SK-N-SH (cell line): ENCODE results near the gene PAX2. TPM values are rescaled to one million over a fixed set of nuclear protein-coding genes. Genes with fewer than 3 reads are reported as not detected.

Experiments
- CTCF ChIA-PET: fragments of 300-600, 350-600 bp; formaldehyde crosslinking; extraction: SDS; loops from one replicate; lab custom pipeline; 2021; lab: Yijun Ruan, JAX
- POLR2A ChIA-PET: fragments of 350-600 bp; sonication (Branson Sonifier 250); formaldehyde crosslinking; extraction: SDS; loops from one replicate; lab custom pipeline; 2020; ENCODE audit warnings: antibody characterized with exemption, inconsistent platforms; lab: Yijun Ruan, JAX
- DNase-seq: peaks from one replicate; pipeline ENCODE4 v3.0.0; 2012
- H2AFZ ChIP-seq: fragments of 200-600 bp; sonication (generic); 2 replicates; pipeline ENCODE4 v1.8.1; 2016; ENCODE audit warnings: antibody characterized with exemption, mild to moderate bottlenecking, low read depth
- H3F3A ChIP-seq: fragments of 200-600 bp; sonication (generic); replicated peaks from 2 replicates; pipeline ENCODE3; 2016; ENCODE audit warnings: antibody characterized with exemption, mild to moderate bottlenecking; ENCODE audit not compliant: insufficient read depth
- H3K27ac ChIP-seq, 2 experiments: fragments of 200-500 bp in 1 of 2; fragments of 200-600 bp in 1 of 2; sonication (Bioruptor generic) in 1 of 2; sonication (generic), shearing (Covaris generic) in 1 of 2; 2 replicates each; pipeline versions ENCODE4 v1.5.1 to v1.6.1; 2014 to 2016; ENCODE audit warnings: low read depth in 2 of 2, inconsistent platforms in 1 of 2, low read length in 1 of 2, mild to moderate bottlenecking in 1 of 2, mixed read lengths in 1 of 2
- H3K27me3 ChIP-seq: fragments of 200-600 bp; sonication (generic), shearing (Covaris generic); 2 replicates; pipeline ENCODE4 v1.6.1; 2016; ENCODE audit warnings: mixed run types; ENCODE audit not compliant: insufficient read depth
- H3K36me3 ChIP-seq, 2 experiments: fragments of 200-500 bp in 1 of 2; fragments of 200-600 bp in 1 of 2; sonication (Bioruptor generic) in 1 of 2; sonication (generic) in 1 of 2; replicated peaks in 1 of 2; 2 replicates each; pipeline versions ENCODE3 to v1.5.1; 2014 to 2016; ENCODE audit warnings: low read length in 1 of 2, mild to moderate bottlenecking in 1 of 2; ENCODE audit not compliant: insufficient read depth in 2 of 2, control insufficient read depth in 1 of 2
- H3K4me1 ChIP-seq, 2 experiments: fragments of 200-500 bp in 1 of 2; fragments of 200-600 bp in 1 of 2; sonication (Bioruptor generic) in 1 of 2; sonication (generic), shearing (Covaris generic) in 1 of 2; 2 replicates each; pipeline versions ENCODE4 v1.5.1 to v1.6.1; 2014 to 2016; ENCODE audit warnings: low read depth in 1 of 2, low read length in 1 of 2, mixed run types in 1 of 2; ENCODE audit not compliant: insufficient read depth in 2 of 2, control insufficient read depth in 1 of 2
- H3K4me2 ChIP-seq: fragments of 200-600 bp; sonication (generic), shearing (Covaris generic); 2 replicates; pipeline ENCODE4 v1.6.1; 2017; ENCODE audit warnings: mixed run types
- H3K4me3 ChIP-seq, 2 experiments: fragments of 200-500 bp in 1 of 2; fragments of 200-600 bp in 1 of 2; sonication (Bioruptor generic) in 1 of 2; sonication (generic), shearing (Covaris generic) in 1 of 2; 2 replicates each; pipeline versions ENCODE4 v1.5.1 to v1.8.1; 2014 to 2016; ENCODE audit warnings: low read depth in 2 of 2, inconsistent platforms in 1 of 2, low read length in 1 of 2, mild to moderate bottlenecking in 1 of 2, mixed read lengths in 1 of 2, moderate library complexity in 1 of 2
- H3K79me2 ChIP-seq: fragments of 200-600 bp; sonication (generic); 2 replicates; pipeline ENCODE4 v1.8.1; 2017; ENCODE audit warnings: mild to moderate bottlenecking; ENCODE audit not compliant: insufficient read depth
- H3K9ac ChIP-seq: fragments of 200-600 bp; sonication (generic); 2 replicates; pipeline ENCODE4 v1.6.1; 2017; ENCODE audit warnings: mixed run types
- H3K9me2 ChIP-seq: fragments of 200-600 bp; sonication (generic); 2 replicates; pipeline ENCODE4 v1.6.1; 2017; ENCODE audit warnings: mixed run types
- H3K9me3 ChIP-seq: fragments of 200-600 bp; sonication (generic); 2 replicates; pipeline ENCODE4 v1.6.1; 2017; ENCODE audit warnings: mixed run types, mild to moderate bottlenecking, moderate library complexity
- H4K20me1 ChIP-seq: fragments of 200-600 bp; sonication (generic); 2 replicates; pipeline ENCODE4 v1.6.1; 2017; ENCODE audit warnings: mild to moderate bottlenecking, mixed run types; ENCODE audit not compliant: insufficient read depth
- CHD2 ChIP-seq: fragments of 150-350 bp; IDR thresholded peaks from 2 replicates; pipeline ENCODE4 v1.6.1; 2018; ENCODE audit warnings: low read length; ENCODE audit not compliant: partially characterized antibody
- EP300 ChIP-seq, 2 experiments: IDR thresholded peaks; 2 replicates each; pipeline versions ENCODE4 v1.4.0 to v1.6.1; 2012; ENCODE audit warnings: borderline replicate concordance in 1 of 2, low read depth in 1 of 2, low read length in 1 of 2
- EZH2phosphoT487 ChIP-seq: fragments of 200-600 bp; sonication (generic); IDR thresholded peaks from 2 replicates; pipeline ENCODE4 v1.6.1; 2017; ENCODE audit warnings: low read depth, mixed run types, mild to moderate bottlenecking, antibody characterized with exemption, moderate library complexity, borderline replicate concordance
- FOSL2 ChIP-seq: IDR thresholded peaks from 2 replicates; pipeline ENCODE4 v1.4.0; 2012; ENCODE audit warnings: low read depth, mild to moderate bottlenecking, moderate library complexity, borderline replicate concordance
- FOXJ3 ChIP-seq: sonication (generic); formaldehyde crosslinking; IDR thresholded peaks from 2 replicates; pipeline ENCODE4 v1.5.1; 2020; ENCODE audit warnings: mild to moderate bottlenecking, missing genetic modification reagents
- GATA2 ChIP-seq: sonication (generic); formaldehyde crosslinking; IDR thresholded peaks from 2 replicates; pipeline ENCODE4 v1.5.0; 2020; ENCODE audit warnings: mild to moderate bottlenecking, missing genetic modification reagents
- MEF2A ChIP-seq: IDR thresholded peaks from 2 replicates; pipeline ENCODE4 v1.4.0; 2012; ENCODE audit warnings: low read depth, borderline replicate concordance
- MXI1 ChIP-seq: IDR thresholded peaks from 2 replicates; pipeline ENCODE4 v1.6.1; 2012; ENCODE audit warnings: mild to moderate bottlenecking, low read depth, low read length, improper control_type of control experiment
- NRF1 ChIP-seq: IDR thresholded peaks from 2 replicates; pipeline ENCODE4 v1.6.1; 2012; ENCODE audit warnings: low read depth, mild to moderate bottlenecking, low read length
- RCOR1 ChIP-seq: fragments of 150-350 bp; IDR thresholded peaks from 2 replicates; pipeline ENCODE4 v1.6.1; 2017; ENCODE audit warnings: antibody characterized with exemption, low read length
- SMC3 ChIP-seq: IDR thresholded peaks from 2 replicates; pipeline ENCODE4 v1.6.1; 2012; ENCODE audit warnings: low read depth, low read length, improper control_type of control experiment
- TCF12 ChIP-seq: IDR thresholded peaks from 2 replicates; pipeline ENCODE4 v1.4.0; 2012
- WGBS: methylation state at CpG from one replicate; pipeline ENCODE4 v1.1.6; 2017; ENCODE audit warnings: low lambda C conversion rate; 5-methylcytosine and 5-hydroxymethylcytosine counted together
- polyA plus RNA-seq, 3 experiments: library from polyadenylated mRNA; depleted of rRNA; stranded (reverse); fragments of >200 nt; gene quantifications; 2 replicates each; pipeline ENCODE4 v1.2.3, GENCODE V29; 2012
- TF ChIP-seq, protein P1 (sequence below): IDR thresholded peaks from 2 replicates; pipeline ENCODE4 v1.4.0; 2012; ENCODE audit warnings: low read depth
- TF ChIP-seq, protein P2 (sequence below): IDR thresholded peaks from 2 replicates; pipeline ENCODE4 v1.4.0; 2012; ENCODE audit warnings: low read depth, borderline replicate concordance

Gene PAX2
- polyA plus RNA-seq, 1 of the 3 experiments (the other 2 are of a cell fraction) = not detected

DNA sequence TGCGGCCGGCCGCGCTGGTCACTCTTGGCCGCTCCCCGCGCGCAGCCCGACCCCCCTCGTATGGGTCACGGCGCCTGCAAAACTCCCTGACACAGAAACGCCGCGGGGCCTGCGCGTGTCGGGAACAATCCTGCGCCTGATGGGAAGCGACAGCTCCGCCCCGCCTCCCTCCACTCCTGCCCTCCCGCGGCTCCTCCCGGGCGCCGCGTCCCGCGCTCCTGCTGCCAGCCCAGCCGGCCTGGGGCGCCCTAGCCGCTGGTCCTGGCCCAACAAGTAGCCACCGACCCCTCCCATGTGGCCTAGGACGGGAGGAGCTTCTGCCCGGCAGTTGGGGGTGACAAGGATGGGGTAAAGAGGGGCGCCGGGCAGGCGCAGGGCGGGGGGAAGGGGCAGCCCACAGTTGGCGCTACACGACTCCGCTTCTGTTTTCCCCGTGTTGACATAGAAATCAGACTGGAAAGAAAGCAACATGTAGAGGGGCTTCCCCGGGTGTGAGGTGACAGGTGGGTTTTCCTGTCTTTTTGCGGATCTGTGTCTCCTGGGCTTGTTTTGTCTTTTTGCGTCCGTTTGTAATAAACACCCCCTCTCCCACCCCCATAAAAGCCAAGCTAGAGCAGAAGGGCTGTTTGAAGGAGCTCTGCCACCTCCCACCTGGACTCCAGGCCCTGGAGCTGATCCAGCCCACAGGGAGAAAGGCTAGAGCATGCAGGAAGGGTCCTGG is 35.1 kb upstream of the PAX2 start (continued):
- TF ChIP-seq, protein P1, sequence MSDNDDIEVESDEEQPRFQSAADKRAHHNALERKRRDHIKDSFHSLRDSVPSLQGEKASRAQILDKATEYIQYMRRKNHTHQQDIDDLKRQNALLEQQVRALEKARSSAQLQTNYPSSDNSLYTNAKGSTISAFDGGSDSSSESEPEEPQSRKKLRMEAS = no peak
- TF ChIP-seq MEF2A (no peak), EZH2phosphoT487 (no peak), TCF12 (no peak), SMC3 (no peak), MXI1 (0 out of 2 replicates have a peak, but pooled peaks have one; percentile 13)

DNA sequence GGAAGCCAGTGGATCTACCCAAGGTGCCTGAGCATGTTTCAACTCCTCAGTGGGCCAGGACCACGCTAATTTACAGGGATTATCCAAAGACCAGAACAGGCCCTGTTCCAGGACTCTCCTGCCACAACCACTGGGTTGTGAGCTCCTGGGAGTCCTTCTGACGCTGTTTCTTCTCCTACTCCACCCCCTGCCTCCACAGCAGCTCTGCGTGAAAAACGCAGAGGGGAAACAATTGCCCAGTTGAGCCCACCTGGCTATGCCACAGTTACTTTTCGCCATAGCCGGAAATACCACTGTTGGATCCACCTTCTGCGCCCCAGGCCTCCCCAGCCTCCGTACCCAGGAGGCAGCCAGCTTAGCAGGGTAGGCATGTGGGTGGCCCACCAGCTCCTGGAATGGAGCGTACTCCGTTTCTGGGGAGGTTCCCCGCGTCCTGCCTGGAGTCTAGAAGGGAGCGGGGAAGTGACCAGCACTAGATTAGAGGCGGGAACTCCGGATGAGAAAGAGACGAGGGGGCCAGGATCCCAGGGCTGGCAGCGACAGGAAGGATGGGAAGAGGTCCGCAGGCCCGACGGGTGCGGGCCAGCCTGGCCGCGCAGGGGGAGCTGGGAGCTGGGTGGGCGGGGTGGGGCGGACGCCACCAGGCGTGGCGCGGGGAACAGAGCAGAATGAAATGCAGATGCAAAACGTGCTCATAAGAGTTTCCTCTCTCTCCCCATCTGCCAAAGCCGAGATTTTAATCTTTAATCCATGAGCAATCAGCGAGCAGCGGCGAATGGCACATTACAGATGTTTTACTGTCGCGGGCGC is 32.1 kb upstream of the PAX2 start:
- POLR2A ChIA-PET = interaction anchor here (0.5 to 1.1 kb wide), 4 partner anchors 30 to 260 kb away, joined by 3 to 8 read pairs (median 3); no protein-coding TSS in a partner anchor
- Histone ChIP-seq H3K9me2 (no peaks in the 10 kb centered on the region), H3K79me2 (no peaks in the 10 kb centered on the region), H3F3A (no peaks in the 10 kb centered on the region), H3K27me3 (peaks cover 47% of the 10 kb centered on the region), H3K9ac (no peak overlapping the region), H3K9me3 (no peaks in the 10 kb centered on the region), H4K20me1 (no peaks in the 10 kb centered on the region), H3K4me1 (peaks cover 0 to 33% of the 10 kb centered on the region in 2 experiments; a peak in 2 of 4 replicates), H3K4me3 (peak overlapping the region in 1 of 2 experiments; percentile 33; a peak in 1 of 4 replicates), H3K36me3 (no peaks in the 10 kb centered on the region), H3K27ac (peak overlapping the region in 1 of 2 experiments; percentile 86; a peak in 2 of 4 replicates), H3K4me2 (no peak overlapping the region), H2AFZ (no peak overlapping the region)
- CTCF ChIA-PET = interaction anchor here (0.7 to 4.4 kb wide), 7 partner anchors 9 to 151 kb away, joined by 3 to 21 read pairs (median 9); no protein-coding TSS in a partner anchor
- WGBS = 56% methylated on average over 27 of the region's 37 CpGs
- TF ChIP-seq NRF1 = no peak
- TF ChIP-seq FOXJ3 (CRISPR knock-in tag) = no peak
- TF ChIP-seq RCOR1 = peak; percentile 51; the same call in 1 of the 2 replicates
- TF ChIP-seq FOSL2 = no peak
- TF ChIP-seq MXI1 = peak; percentile 66; the same call in 1 of the 2 replicates
- peak; percentile 73; the same call in 1 of the 2 replicates for TF ChIP-seq GATA2 (CRISPR knock-in tag)
- TF ChIP-seq, protein P2, sequence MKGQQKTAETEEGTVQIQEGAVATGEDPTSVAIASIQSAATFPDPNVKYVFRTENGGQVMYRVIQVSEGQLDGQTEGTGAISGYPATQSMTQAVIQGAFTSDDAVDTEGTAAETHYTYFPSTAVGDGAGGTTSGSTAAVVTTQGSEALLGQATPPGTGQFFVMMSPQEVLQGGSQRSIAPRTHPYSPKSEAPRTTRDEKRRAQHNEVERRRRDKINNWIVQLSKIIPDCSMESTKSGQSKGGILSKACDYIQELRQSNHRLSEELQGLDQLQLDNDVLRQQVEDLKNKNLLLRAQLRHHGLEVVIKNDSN = no peak
- no peak for TF ChIP-seq MEF2A
- TF ChIP-seq CHD2 = peak; percentile 55
- peak in 1 of 2 experiments; percentile 27; a peak in 1 of 4 replicates for TF ChIP-seq EP300 (IDR thresholded peaks at IDR 0.05; ENCODE audit: borderline replicate concordance in 1 of 2, low read depth in 1 of 2, low read length in 1 of 2)
- peak; percentile 94 for DNase-seq
